ENCODE data around the gene CAPG.
A peak's percentile ranks its signal among the peaks of the same experiment; 100 is the strongest.

The CAPG gene

DNA sequence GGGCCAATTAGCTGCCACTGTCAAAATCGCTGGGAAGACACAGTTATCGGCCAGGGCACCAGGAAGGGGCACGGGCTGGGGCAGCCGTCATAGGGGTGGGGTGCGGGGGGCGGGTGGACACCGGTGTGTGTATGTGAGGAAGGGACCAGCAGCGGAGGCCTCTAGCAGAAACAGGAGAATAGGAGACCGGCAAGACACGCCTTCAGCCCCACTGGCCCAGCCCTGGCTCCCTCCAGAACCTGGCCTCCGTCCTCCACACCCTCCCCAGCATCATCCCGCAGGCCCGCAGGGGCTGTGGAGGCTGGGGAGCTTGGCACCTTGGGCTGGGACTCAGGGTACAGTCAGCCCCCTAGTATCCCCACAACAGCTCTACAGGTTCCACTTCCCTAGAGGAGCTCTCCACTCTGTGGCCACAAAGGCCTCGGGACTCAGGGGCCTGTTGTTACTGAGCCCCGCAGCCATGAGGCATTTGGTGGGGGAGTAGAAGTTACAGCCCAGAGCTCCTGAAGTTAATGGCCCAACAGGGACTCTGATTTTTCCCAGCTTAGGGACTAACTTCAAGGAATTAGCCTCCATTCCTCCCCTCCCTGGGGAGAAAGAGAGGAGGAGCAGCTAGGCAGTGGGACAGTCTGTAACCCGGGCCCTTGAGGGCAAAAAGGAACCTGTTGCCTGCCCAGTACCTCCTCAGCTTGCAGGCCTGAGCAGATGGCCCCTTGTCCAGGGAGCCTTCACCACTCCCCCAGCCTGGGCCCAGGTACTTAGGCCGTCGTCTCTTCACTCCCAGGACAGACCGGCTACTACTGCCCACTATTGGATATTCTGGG is 28.2 kb upstream of the CAPG start:
- DNase-seq: peak in 2 of 3 experiments; percentile 60 to 67

DNA sequence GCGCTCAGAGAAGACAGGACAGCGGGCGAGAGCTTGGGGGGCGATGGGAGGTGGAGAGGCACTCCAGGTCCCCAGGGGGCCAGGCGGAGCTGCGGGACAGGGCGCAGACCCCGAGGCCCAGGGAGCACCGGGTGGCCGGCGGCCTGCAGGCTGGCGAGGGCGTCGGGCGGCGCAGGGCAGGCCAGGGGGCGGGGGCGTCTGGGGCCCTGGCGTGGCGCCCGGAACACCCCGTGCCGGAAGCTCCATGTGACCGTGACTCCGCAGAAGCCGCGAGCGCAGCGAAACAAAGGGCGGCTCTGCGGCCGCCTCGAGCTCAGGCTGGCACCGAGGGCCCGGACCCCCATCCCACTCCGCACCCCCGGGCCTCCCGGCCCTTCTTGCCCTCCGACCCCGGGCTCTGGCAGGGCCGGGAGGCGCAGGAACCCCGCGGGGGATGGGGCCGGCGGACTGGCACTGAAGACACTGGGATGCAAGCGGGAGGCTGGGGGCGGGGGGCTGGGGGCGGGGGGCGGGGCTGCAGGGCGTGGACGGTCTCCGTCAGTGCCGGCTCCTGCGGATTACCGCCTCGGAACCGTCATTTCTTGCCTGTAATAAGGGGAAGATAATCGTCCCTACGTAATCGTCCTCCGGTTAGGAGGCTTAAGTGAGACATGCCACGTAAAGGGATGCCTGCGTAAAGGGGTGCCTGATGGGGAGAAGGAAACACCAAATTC is 27.5 kb upstream of the CAPG start:
- DNase-seq: peak; percentile 62 to 91 (median 88)

DNA sequence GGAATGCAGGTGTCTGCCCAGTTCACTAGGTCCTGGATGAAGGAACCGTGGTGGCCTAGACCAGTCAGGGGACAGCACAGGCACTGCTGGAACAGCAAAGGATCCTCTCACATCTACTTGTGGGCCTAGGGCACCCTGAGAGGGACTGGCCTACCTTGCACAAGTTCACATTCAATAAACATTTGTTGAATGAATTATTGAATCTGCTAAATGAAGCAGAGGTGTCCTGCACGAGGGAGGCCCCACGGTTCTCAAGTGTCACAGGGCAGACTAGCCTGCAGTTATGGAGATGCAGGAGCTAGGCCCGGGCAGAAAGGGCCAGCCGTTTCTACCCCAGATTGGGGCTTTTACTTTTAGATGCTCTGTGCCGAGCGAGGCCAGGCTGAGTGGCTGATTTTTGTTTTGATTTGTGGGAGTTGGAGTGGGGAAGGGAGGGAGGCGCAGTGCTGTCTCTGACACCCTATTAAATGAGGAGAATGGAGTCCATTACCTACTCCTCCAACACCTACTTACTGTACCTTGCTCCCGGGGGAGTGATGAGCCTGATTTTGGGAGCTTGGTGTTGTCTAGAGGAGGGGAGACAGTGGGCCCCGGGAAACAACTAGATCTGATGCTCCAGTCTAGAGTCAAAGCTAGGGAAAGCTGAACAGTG is 26.8 kb upstream of the CAPG start:
- DNase-seq: no peak

DNA sequence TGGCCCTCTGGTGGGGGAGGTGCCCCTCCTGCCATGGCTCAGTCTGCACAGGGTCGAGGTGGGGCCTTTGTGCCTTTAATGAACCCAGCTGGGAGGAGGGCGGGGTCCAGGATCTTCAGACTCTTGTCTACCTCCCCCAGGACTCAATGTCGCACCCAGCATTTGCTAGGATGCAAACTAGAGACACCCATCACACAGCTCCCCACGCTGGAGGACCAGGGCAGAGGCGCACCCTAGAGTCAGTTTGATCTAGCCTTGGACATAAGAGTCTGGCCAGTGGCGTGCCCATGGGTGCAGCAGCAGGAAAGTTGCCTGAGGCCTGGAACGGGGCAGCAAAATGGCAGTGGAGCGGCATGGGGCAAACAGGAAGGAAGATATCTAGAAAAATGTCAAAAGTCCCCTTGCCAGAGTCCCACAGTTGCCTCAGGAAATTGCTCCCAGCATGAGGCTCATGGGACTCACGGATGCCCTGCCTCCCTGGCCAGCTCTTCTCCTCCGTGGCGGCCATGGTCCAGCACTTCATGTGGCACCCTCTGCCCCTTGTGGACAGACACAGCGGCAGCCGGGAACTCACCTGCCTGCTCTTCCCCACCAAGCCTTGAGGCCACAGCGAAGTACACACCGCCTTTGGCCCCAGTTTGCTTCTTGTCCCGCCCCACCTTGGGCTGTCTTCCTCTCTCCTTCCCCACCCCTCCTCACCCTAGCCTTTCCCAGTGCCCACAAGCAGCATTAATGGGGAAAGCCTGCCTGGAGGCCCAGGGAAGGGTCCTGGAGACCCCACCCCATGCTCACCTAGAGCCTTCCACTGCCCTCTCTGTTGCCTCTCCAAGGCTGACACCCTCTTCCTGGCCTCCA is 26.0 kb upstream of the CAPG start:
- no peak for DNase-seq

DNA sequence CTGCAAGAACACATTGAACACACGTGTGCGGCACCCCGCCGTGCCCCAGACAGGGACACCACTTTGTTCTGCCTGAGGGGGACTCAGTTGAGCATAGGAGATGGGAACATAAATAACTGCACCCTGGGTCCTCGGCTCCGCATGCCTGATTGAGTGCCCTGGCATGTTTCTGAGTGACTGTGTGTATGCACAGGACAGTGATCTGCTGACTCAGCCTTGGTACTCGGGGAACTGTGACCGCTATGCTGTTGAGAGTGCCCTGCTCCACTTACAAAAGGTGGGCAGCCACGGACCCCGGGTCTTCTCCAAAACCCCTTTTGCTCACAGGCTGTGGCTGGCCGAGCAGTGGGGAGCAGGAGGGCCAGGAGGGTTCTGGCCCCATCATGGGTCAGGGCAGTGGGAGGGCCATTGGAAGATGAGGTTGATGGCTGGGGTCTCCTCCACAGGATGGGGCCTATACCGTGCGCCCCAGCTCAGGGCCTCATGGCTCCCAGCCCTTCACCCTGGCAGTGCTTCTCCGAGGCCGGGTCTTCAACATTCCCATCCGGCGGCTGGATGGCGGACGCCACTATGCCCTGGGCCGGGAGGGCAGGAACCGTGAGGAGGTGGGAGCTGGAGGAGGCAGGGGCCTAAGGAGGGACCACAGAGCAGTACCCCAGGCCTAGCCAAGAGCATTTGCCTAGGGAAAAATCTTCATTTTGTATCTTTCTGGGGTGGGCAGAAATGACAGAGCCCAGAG is 25.2 kb upstream of the CAPG start:
- peak in 2 of 3 experiments; percentile 1 to 49 for DNase-seq

DNA sequence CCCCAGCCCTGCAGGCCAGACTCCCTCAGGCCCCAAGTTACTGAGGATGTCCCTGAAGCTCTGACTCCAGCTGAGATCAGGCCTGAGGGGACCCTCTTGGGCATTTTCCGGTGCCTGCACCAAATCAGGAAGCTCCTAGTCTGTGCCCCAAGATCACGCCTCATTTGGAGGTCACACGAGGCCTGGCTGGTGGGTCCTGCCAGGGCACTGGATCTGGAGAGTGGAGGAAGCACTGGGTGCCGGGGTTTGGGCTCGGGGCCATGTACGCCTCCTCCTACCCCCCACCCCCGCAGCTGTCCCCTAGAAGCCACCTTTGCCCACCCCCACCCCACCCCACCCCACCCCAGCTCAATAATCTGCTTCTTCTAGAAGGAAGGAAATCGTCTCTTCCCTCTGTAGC is 24.5 kb upstream of the CAPG start:
- DNase-seq: no peak

DNA sequence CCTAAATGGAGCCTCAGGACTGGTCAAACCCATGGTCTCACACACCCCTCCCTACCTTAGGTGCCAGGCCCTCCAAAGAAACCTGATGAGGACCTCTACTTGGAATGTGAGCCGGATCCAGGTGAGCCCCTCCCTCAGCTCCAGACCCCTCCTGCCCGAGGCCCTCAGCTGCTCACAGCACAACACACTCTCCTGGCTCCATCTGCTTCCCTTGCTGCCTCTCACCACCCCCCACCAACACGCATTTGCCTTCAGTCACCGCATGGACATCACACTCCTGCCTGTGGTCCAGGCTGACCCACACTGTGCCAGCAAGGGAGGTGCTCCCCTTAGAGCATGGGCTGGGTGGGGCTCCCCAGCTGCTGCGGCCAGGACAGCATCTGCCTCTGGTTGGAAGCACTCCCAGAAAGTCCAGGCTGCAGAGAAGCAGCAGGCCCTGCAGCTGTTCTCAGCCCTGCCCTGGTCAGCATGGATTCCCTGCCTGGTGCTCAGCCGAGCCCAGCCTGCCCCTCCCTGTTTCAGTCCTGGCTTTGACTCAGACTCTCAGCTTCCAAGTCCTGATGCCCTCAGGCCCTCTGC is 23.4 kb upstream of the CAPG start:
- DNase-seq: peak in 2 of 3 experiments; percentile 28 to 59

DNA sequence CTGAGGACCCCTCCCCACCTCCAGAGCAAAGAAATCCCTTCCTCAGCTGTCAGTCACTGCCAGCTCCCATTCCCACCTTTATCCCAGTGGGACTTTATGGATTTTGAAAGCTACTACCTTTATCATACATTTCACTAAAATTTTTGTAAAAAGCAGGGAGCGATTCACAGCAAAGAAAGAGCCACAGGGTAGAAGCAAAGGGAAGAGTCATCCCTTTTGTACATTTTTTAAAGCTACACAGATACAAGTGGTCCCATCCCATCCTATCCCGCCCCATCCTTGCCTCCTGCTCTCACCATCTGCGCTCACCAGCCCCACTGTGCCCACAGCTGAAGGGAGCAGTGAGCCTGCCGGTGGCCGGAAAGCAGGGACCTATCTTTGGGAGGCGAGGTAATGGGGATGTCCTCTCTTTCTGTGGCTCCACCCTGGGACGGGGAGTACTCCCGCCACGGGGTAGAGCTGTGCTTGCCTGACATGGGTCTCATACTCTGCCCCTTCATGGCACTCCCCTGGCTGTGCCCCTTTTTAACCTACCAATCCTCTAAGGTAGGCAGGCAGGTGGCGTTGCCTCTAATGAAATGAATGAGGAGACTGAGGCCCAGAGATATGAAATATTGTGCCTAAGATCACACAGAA is 21.5 kb upstream of the CAPG start:
- DNase-seq: no peak

DNA sequence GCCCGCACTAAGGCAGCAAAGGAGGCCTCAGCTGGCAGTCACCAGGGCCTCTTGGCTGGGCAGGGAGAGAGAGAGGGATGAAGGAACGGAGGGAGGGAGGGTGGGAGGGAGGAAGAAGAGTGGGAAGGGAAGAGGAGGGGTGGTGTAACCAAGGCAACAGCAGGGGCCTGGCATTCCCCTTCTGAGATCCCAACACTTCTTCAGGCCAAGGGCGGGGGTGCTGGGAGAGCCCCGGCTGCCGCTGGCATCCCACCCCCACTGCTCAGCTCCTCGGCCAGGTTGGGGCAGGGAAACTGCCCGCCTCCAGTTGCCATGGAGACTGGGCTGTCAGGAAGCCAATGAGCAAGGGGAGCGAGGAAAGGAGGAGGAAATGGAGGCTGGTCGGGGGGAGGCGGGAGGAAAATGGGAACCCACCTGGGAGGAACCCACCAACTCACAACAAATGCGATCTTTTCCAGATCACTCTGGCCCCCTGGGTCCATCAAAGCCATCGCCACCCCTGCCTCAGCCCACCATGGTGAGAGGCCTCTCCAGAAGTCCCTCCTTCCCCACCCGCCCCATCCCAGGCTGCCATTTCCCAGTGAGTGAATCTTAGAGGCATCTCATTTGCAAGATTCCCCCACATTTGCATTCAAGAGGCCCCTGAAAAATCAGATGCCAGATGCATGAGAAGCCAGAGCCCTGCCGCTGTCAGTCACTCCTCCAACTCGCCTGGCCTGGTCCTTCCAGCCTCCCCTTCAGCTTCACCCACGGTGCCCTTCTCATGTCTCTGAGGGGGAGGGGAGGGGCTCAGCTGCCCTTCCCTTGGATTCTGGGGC is 20.8 kb upstream of the CAPG start:
- DNase-seq: peak in 2 of 3 experiments; percentile 53 to 75

DNA sequence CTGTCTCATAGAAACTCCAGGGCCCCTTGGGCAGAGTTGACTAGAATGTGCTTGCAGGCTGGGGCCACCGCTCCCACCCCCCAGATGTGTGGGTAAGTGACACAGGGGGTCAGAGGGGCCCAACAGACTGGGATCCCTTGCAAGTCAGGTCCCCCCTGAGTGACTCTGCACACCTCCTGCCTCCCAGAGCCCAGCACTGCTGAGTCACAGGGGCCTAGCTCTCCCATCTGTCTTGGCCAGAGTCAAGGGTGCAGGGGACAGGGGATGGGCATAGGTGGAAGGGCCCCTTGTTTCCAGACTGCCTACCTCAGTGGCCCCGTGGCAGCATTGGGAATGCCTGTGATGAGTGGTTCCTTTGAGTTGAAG is 19.7 kb upstream of the CAPG start:
- no peak for DNase-seq

DNA sequence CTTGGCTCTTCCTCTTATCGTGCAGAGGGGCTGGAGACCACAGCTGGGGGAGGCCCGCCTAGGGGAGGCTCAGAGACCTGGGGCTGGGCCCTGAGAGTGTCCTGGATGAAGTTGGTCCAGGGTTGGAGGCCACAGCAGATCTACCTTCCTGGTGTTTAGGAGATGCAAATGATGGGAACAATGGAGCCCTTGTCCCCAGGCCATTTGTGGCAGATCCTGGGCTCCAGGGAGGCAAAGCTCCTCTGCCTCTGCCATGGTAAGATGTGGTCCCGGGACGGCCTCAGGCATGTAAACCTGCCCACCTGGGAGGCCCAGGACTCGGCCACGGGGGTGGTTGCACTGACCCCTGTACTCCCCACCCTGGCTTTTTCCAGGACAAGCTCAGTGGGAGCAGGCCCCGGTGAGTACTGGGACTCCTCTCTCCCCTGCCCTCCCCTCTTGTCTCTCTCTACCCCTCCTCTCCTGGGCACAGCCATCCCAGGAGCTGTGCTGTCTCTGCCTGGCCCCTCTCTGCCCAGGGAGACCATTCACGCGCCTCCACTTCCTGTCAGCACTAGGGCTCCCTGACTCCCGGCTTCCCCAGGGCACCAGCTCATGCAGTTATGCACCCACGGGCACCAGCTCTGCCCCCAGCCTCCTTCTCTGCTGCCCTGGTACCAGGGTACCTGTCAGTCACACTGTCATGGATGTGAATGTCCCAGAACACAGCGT is 19.2 kb upstream of the CAPG start:
- no peak for DNase-seq

DNA sequence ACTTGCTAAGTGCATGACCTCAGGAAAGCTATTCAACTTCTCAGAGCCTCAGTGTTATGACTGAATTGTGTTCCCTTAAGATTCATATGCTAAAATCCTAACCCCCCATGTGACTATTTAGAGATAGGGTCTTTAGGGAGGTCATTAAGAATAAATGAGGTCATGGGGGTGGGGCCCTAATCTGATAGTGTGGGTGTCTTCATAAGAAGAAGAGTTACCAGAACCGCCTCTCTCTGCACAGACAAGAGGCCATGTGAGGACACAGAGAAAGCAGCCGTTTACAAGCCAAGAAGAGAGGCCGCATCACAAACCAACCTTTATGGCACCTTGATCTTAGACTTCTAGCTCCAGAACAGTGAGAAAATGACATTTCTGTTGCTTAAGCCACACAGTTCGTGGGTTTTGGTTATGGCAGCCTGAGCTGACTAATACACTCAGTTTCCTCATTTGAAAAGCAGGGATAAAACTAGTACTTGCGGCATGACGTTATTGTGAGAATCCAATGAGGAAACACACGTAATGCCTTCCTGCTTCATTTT is 18.2 kb upstream of the CAPG start:
- no peak for DNase-seq

DNA sequence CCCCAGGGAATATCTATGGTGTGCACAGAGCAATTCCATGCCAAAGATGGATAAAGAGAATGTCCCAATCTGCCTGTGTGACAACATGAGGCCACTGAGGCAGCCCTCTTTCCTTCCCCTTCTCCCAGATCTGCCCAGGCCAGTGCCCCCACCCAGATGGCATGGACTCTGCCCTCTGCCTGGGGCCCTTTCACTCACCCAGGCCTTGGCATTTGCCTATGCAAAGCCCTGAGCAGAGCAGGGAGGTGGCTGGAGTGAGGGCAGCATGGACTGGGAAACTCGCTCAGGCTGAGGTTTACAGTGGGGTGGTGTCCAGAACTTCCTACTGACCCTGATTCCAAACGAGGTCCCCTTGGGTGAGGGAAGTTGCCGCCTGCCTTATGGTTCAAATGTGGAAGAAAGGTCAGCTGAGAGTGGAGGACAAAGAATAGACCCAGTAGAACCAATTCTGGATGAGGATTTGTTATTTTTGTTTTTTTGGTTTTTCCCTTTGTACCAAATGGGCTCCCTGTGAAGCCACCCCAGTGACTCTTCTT is 17.2 kb upstream of the CAPG start:
- no peak for DNase-seq

DNA sequence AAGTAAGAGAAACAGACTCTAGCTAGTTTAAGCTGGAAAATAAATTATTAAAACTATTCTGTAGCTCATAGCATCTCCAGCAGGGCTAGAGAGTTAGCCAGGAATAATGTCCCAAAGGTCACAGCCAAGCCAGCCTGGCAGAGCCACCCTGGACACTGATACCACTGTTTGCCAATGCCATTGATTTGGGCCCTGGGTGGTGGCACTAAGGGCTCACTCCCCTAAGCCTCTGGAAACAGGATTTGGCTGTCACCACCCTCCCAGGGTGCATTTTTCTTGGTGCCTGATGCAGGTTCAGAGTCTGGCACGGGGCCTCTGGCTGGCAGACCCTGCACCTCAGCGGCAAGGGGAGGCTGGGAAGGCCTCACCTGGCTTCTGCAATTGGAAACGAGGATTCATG is 15.4 kb upstream of the CAPG start:
- DNase-seq: no peak

DNA sequence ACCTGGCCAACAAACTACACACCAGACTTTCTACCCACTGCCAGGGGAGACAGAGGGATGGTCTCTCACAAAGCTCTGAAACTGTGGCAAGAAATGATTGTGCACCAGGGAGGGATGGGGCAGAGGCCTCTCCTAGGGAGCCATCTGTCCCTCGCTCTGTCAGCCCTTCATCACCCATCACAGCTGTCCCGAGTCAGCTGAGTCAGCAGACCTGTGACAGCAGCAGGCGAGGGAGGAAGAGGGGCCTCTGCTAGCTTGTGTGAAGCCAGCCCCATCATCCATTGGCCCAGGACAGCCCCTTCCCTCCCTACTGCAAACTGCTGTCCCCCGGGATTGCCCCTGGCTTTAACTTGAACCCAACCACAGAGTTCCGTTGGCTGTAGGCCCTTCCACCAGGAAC is 13.4 kb upstream of the CAPG start:
- DNase-seq: no peak

DNA sequence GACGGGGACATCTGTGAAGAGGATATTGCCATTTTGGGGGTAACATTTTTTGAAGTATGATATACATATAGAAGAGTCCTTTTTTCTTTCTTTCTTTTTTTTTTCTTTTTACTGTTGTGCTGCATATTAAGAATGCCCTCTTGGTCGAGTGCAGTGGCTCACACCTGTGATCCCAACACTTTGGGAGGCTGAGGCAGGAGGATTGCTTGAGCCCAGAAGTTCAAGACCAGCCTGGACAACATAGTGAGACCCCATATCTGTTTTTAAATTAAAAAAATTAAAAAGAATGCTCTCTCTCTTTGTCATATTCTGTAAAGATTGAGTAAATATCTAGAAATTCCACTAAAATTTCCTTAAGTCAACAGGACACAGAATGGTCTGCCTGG is 11.9 kb upstream of the CAPG start:
- no peak for DNase-seq

DNA sequence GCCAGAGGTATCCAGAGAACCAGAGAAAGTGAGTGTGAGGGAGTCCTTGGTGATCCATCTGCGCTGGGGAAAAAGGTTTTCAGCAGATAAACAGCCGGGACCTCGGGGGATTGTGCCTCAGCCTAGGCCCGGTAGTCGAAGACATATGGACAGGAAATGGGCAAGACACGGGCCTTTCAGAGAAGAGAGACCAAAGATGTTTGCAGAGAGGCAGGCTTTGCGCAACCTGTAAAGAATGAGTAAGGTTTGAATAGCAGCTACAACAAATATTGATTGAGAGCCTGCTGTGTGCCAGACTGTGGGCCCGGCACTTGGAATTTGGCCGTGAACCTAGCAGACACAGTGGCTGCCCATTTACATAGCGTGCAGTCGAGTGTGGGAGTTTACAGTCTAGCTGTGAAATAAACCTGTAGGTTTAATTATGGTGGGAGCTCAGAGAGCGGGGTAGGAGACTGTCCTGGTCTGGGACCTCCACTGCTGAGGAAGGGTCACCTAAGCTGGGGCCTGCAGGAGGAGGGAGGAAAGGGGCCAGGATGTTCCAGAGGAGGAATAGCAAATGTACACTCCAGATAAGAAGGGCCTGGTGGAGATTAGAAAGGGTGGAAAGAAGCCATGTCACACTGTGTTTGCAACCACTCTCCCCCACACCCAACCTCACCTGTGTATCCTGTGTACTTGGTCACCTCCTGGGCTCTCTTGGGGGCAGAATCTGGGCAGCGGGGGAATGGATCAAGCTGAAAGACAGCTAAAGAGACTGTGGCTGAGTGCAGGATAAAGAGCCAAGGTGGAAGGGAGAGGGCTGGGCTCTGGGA is 11.3 kb upstream of the CAPG start:
- DNase-seq: peak in 2 of 3 experiments; percentile 44 to 52

All from NCI-H1417 (cell line).